CD4-positive, alpha-beta memory T cell (primary cell): Measurements from ENCODE around the gene CPB1. TPM values are rescaled to one million over a fixed set of nuclear protein-coding genes. Genes with fewer than 3 reads are reported as not detected.

Source experiments
- CTCF ChIA-PET: fragments of 350-600 bp; sonication (Branson Sonifier 250); formaldehyde crosslinking; loops from one replicate; lab custom pipeline; 2021; ENCODE audit warnings: inconsistent platforms; ENCODE audit not compliant: partially characterized antibody; lab: Charles Lee
- POLR2A ChIA-PET: fragments of 350-600 bp; sonication (Branson Sonifier 250); formaldehyde crosslinking; loops from one replicate; lab custom pipeline; 2021; ENCODE audit not compliant: partially characterized antibody; lab: Charles Lee
- DNase-seq, 5 donors: peaks; one replicate each; pipeline versions ENCODE4 v3.0.0 to v3.0.0-alpha.2; 2020 to 2022; ENCODE audit warnings: mixed read lengths in 1 of 5
- H3K27ac ChIP-seq: one replicate; pipeline ENCODE4 v1.7.0; 2013; ENCODE audit warnings: low read depth, low read length
- H3K27me3 ChIP-seq: 2 replicates; pipeline ENCODE4 v1.7.0; 2013; ENCODE audit warnings: mild to moderate bottlenecking, low read length, moderate library complexity; ENCODE audit not compliant: insufficient read depth
- H3K36me3 ChIP-seq: 2 replicates; pipeline ENCODE4 v1.7.0; 2013; ENCODE audit warnings: mild to moderate bottlenecking, low read length, moderate library complexity; ENCODE audit not compliant: insufficient read depth
- H3K4me1 ChIP-seq: 2 replicates; pipeline ENCODE4 v1.7.0; 2013; ENCODE audit warnings: mild to moderate bottlenecking, low read length, moderate library complexity; ENCODE audit not compliant: insufficient read depth
- H3K4me3 ChIP-seq, 2 donors: one replicate each; pipeline ENCODE4 v1.7.0; 2013; ENCODE audit warnings: low read length in 2 of 2, mild to moderate bottlenecking in 1 of 2
- H3K9me3 ChIP-seq, 2 donors: one replicate each; pipeline ENCODE4 v1.7.0; 2013; ENCODE audit warnings: low read length in 2 of 2, control low read depth in 1 of 2; ENCODE audit not compliant: control insufficient read depth in 1 of 2
- H3K27ac Mint-ChIP-seq, 7 donors: one replicate each; pipeline ENCODE4 v1.8.0; 2020 to 2021; ENCODE audit warnings: mixed read lengths in 7 of 7, mild to moderate bottlenecking in 6 of 7, inconsistent platforms in 3 of 7, moderate library complexity in 3 of 7
- H3K27me3 Mint-ChIP-seq, 2 donors: one replicate each; pipeline ENCODE4 v1.8.0; 2020 to 2021; ENCODE audit warnings: mixed read lengths in 2 of 2
- H3K36me3 Mint-ChIP-seq, 2 donors: one replicate each; pipeline ENCODE4 v1.8.0; 2020 to 2021; ENCODE audit warnings: mixed read lengths in 2 of 2, inconsistent platforms in 1 of 2, mild to moderate bottlenecking in 1 of 2
- H3K4me1 Mint-ChIP-seq, 4 donors: one replicate each; pipeline ENCODE4 v1.8.0; 2020 to 2021; ENCODE audit warnings: mixed read lengths in 4 of 4, mild to moderate bottlenecking in 1 of 4
- H3K4me3 Mint-ChIP-seq, 8 donors: one replicate each; pipeline ENCODE4 v1.8.0; 2020 to 2021; ENCODE audit warnings: mixed read lengths in 8 of 8, mild to moderate bottlenecking in 7 of 8, moderate library complexity in 6 of 8, inconsistent platforms in 3 of 8
- H3K9me3 Mint-ChIP-seq, 8 donors: one replicate each; pipeline ENCODE4 v1.8.0; 2020 to 2021; ENCODE audit warnings: mixed read lengths in 8 of 8, mild to moderate bottlenecking in 5 of 8, inconsistent platforms in 3 of 8, moderate library complexity in 1 of 8
- intact Hi-C: fragments of 100-400 bp; cut with micrococcal nuclease; formaldehyde crosslinking; loops from one replicate; pipeline ENCODE4 v1.15.1; 2023
- polyA plus RNA-seq, 2 donors: library from polyadenylated mRNA; unstranded; fragments of 300-500 nt; fragmentation: Illumina TruSeq; gene quantifications; one replicate each; pipeline ENCODE4 v1.2.3, GENCODE V29; 2021
- total RNA-seq, 2 experiments: library from RNA; stranded (reverse); gene quantifications; one replicate each; pipeline ENCODE4 v1.2.3, GENCODE V29; 2021

Gene CPB1
- total and polyA plus RNA-seq, 4 experiments from 2014 or later = not detected

DNA sequence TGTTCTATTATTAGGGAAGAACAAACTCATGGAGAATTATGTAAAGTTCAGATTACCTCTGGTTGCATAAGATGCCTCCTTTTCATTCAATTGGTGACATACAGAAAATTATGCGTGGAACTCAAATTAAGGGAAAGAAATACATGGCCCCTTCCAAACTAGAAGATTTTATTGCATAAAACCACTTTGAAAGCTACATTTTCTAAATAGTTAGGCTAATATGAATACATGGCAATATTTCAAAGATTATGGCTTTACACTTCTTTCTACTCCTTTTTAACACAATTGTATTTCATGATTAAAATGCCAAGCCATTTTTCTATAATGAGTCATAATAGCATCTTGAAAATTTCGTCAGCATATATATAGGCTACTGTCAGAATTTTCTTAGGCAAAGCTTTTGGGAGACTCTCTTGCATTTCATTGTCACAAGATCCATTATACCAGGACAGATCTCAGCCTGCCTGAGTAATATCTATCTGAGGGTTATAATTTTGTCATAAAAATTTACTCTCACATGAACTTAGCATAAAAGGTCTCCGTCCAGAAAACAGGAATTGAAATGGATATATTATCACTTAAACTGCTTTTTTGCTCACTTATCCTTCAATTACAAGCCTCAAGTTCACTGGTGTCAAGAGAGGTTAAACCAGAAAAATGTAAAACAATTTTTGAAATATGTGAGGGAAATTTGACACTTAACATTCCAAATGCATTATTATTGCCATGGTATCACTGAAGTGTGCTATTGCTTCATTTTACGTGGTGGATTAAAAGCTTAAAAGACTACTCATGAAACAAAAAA lies 74.6 kb downstream of the CPB1 start:
- Mint-ChIP-seq H3K9me3 (no peaks in the 10 kb centered on the region), H3K27ac (no peak overlapping the region), H3K27me3 (peaks cover 6 to 10% of the 10 kb centered on the region in 2 donors), H3K4me1 (no peaks in the 10 kb centered on the region), H3K36me3 (no peaks in the 10 kb centered on the region), H3K4me3 (no peak overlapping the region)
- H3K27ac ChIP-seq = no peak overlapping the region
- DNase-seq = no peak
- no peak overlapping the region for H3K4me3 ChIP-seq
- no peaks in the 10 kb centered on the region for H3K9me3 ChIP-seq
- no peaks in the 10 kb centered on the region for H3K4me1 ChIP-seq
- ChIA-PET POLR2A (no interaction called here), CTCF (no interaction called here)
- H3K27me3 ChIP-seq = no peaks in the 10 kb centered on the region
- intact Hi-C loops = no loop called here
- H3K36me3 ChIP-seq = no peaks in the 10 kb centered on the region

- no peaks in the 10 kb centered on the region for H3K36me3 Mint-ChIP-seq
- H3K9me3 ChIP-seq = no peaks in the 10 kb centered on the region
- H3K4me3 Mint-ChIP-seq = no peak overlapping the region
- H3K27ac Mint-ChIP-seq = no peak overlapping the region
- no peak overlapping the region for H3K27ac ChIP-seq
- H3K27me3 ChIP-seq = no peaks in the 10 kb centered on the region
- H3K36me3 ChIP-seq = no peaks in the 10 kb centered on the region
- no peaks in the 10 kb centered on the region for H3K9me3 Mint-ChIP-seq
- no peak for DNase-seq
- intact Hi-C loops = no loop called here
- ChIA-PET POLR2A (no interaction called here), CTCF (no interaction called here)
- peaks cover 8 to 12% of the 10 kb centered on the region in 2 donors for H3K27me3 Mint-ChIP-seq
- H3K4me1 ChIP-seq = no peaks in the 10 kb centered on the region
- H3K4me1 Mint-ChIP-seq = no peaks in the 10 kb centered on the region
- no peak overlapping the region for H3K4me3 ChIP-seq
These were observed 75.4 kb downstream of the CPB1 start for GRCh38 chr3:148903022-148903442.

DNA sequence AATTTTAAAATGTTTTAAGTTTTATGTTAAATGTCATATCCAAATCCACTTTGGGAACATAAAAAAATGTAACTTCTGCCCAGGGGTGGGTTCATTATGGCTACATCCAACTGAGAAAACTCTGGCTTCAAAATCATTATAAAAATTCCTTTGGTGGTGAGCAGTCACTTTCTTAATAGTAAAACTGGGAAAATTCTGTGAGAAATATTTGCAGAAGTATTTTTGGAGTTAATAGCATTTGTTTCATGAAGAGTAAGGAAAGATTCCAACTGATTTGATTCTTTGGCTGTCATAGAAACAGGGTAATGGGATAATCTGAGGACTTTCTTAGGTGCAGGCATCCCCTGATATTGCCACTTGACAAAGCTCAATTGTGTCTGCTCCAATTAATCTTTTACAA lies 76.3 kb downstream of the CPB1 start:
- Mint-ChIP-seq H3K27me3 (peaks cover 12% of the 10 kb centered on the region in 2 donors), H3K9me3 (no peaks in the 10 kb centered on the region), H3K36me3 (no peaks in the 10 kb centered on the region), H3K4me3 (no peak overlapping the region), H3K4me1 (no peaks in the 10 kb centered on the region), H3K27ac (no peak overlapping the region)
- H3K9me3 ChIP-seq = no peaks in the 10 kb centered on the region
- H3K27me3 ChIP-seq = no peaks in the 10 kb centered on the region
- intact Hi-C loops = no loop called here
- CTCF ChIA-PET = no interaction called here
- DNase-seq = no peak
- POLR2A ChIA-PET = no interaction called here
- H3K4me1 ChIP-seq = no peaks in the 10 kb centered on the region
- no peak overlapping the region for H3K4me3 ChIP-seq
- no peak overlapping the region for H3K27ac ChIP-seq
- no peaks in the 10 kb centered on the region for H3K36me3 ChIP-seq

GRCh38 chr3:148906667-148907066 lies 79.1 kb downstream of the CPB1 start:
- no peaks in the 10 kb centered on the region for H3K36me3 ChIP-seq
- Mint-ChIP-seq H3K4me1 (no peaks in the 10 kb centered on the region), H3K27me3 (peaks cover 16 to 21% of the 10 kb centered on the region in 2 donors), H3K36me3 (no peaks in the 10 kb centered on the region), H3K4me3 (no peak overlapping the region), H3K9me3 (no peaks in the 10 kb centered on the region), H3K27ac (no peak overlapping the region)
- H3K4me3 ChIP-seq = no peak overlapping the region
- no peaks in the 10 kb centered on the region for H3K27me3 ChIP-seq
- POLR2A ChIA-PET = no interaction called here
- CTCF ChIA-PET = interaction anchor here (1.0 kb wide), 1 partner anchor 45 kb away, joined by 3 read pairs; no protein-coding TSS in a partner anchor
- H3K9me3 ChIP-seq = no peaks in the 10 kb centered on the region
- H3K27ac ChIP-seq = no peak overlapping the region
- intact Hi-C loops = no loop called here
- DNase-seq = no peak
- H3K4me1 ChIP-seq = no peaks in the 10 kb centered on the region

Other genes starting within 250 kb of the CPB1 start
- not detected for gene AGTR1, start 129.9 kb upstream of the CPB1 start, total RNA-seq
- not detected for gene AGTR1, start 129.9 kb upstream of the CPB1 start, polyA plus RNA-seq
- gene CPA3, start 37.5 kb downstream of the CPB1 start, total RNA-seq = not detected
- gene CPA3, start 37.5 kb downstream of the CPB1 start, polyA plus RNA-seq = not detected
- gene GYG1, start 163.7 kb downstream of the CPB1 start, total RNA-seq = 10 to 100 TPM; 20.9 to 24.1 TPM
- gene GYG1, start 163.7 kb downstream of the CPB1 start, polyA plus RNA-seq = 10 to 100 TPM; 34.4 to 54.9 TPM